H1 (cell line): Measurements from ENCODE around the gene LTBP1. TPM values are rescaled to one million over a fixed set of nuclear protein-coding genes. Genes with fewer than 3 reads are reported as not detected.

Source experiments
- CTCF ChIA-PET: fragments of 300-600 bp; sonication (Branson Sonifier 250); formaldehyde crosslinking; loops from one replicate; lab custom pipeline; 2021; ENCODE audit not compliant: partially characterized antibody; lab: Charles Lee
- POLR2A ChIA-PET: fragments of 300-600 bp; sonication (Branson Sonifier 250); formaldehyde crosslinking; loops from one replicate; lab custom pipeline; 2021; ENCODE audit warnings: inconsistent platforms; ENCODE audit not compliant: partially characterized antibody; lab: Charles Lee
- DNase-seq, 2 experiments: peaks; one replicate each; pipeline versions ENCODE4 v3.0.0 to v3.0.0-alpha.2; 2010 to 2022; ENCODE audit warnings: low spot score in 2 of 2, low read depth in 1 of 2, mixed read lengths in 1 of 2
- FAIRE-seq: peaks from 2 replicates; lab custom pipeline; 2011; peaks lifted over from hg19 to GRCh38; lab: Jason Lieb, UNC
- H2AFZ ChIP-seq: 2 replicates; pipeline ENCODE4 v1.8.1; 2012; ENCODE audit warnings: low read length, inconsistent platforms
- H2AK5ac ChIP-seq: 2 replicates; pipeline ENCODE4 v1.6.1; 2013; ENCODE audit warnings: low read depth, low read length
- H2BK120ac ChIP-seq: replicated peaks from 2 replicates; pipeline ENCODE3; 2013; ENCODE audit warnings: low read depth, low read length, inconsistent platforms
- H2BK12ac ChIP-seq: 2 replicates; pipeline ENCODE4 v1.6.1; 2013; ENCODE audit warnings: low read depth, low read length
- H2BK15ac ChIP-seq: 2 replicates; pipeline ENCODE4 v1.6.1; 2013; ENCODE audit warnings: low read length
- H2BK20ac ChIP-seq: 2 replicates; pipeline ENCODE4 v1.6.1; 2013; ENCODE audit warnings: low read length
- H2BK5ac ChIP-seq: 2 replicates; pipeline ENCODE4 v1.6.1; 2013; ENCODE audit warnings: low read depth, low read length
- H3K14ac ChIP-seq: 2 replicates; pipeline ENCODE4 v1.6.1; 2013; ENCODE audit warnings: inconsistent platforms; ENCODE audit not compliant: insufficient read length
- H3K18ac ChIP-seq: 2 replicates; pipeline ENCODE4 v1.6.1; 2013; ENCODE audit warnings: low read length; ENCODE audit errors: extremely low read depth
- H3K23ac ChIP-seq: 2 replicates; pipeline ENCODE4 v1.6.1; 2013; ENCODE audit warnings: inconsistent platforms; ENCODE audit not compliant: insufficient read length
- H3K23me2 ChIP-seq: 2 replicates; pipeline ENCODE4 v1.6.1; 2013; ENCODE audit warnings: low read depth, low read length
- H3K27ac ChIP-seq: 2 replicates; pipeline ENCODE4 v1.6.1; 2011; ENCODE audit warnings: low read depth, low read length, inconsistent platforms
- H3K27me3 ChIP-seq, 4 experiments: replicated peaks in 1 of 4; 1 replicate in 1 of 4; 2 replicates in 3 of 4; pipeline versions ENCODE4 v1.6.1 to v1.8.1; 2011 to 2013; ENCODE audit warnings: low read length in 3 of 4, mild to moderate bottlenecking in 3 of 4, inconsistent platforms in 2 of 4, mixed read lengths in 2 of 4, moderate library complexity in 1 of 4; ENCODE audit not compliant: control insufficient read depth in 3 of 4, insufficient read depth in 3 of 4; ENCODE audit errors: extremely low read depth in 1 of 4
- H3K36me3 ChIP-seq, 4 experiments: 2 replicates each; pipeline versions ENCODE4 v1.6.1 to v1.8.1; 2011 to 2013; ENCODE audit warnings: mild to moderate bottlenecking in 4 of 4, low read length in 3 of 4, moderate library complexity in 2 of 4, control low read depth in 1 of 4, inconsistent platforms in 1 of 4; ENCODE audit not compliant: insufficient read depth in 4 of 4, control insufficient read depth in 2 of 4
- H3K4ac ChIP-seq: replicated peaks from 2 replicates; pipeline ENCODE3; 2013; ENCODE audit warnings: low read length, low read depth, mixed read lengths, inconsistent platforms; ENCODE audit not compliant: insufficient read length
- H3K4me1 ChIP-seq, 4 experiments: replicated peaks in 1 of 4; 1 replicate in 1 of 4; 2 replicates in 3 of 4; pipeline versions ENCODE4 v1.6.1 to v1.8.1; 2011 to 2013; ENCODE audit warnings: low read length in 3 of 4, inconsistent platforms in 2 of 4, mixed read lengths in 1 of 4; ENCODE audit not compliant: insufficient read depth in 4 of 4, control insufficient read depth in 3 of 4
- H3K4me2 ChIP-seq, 2 experiments: 2 replicates each; pipeline versions ENCODE4 v1.6.1 to v1.8.1; 2011 to 2013; ENCODE audit warnings: low read depth in 2 of 2, low read length in 2 of 2, control low read depth in 1 of 2, inconsistent platforms in 1 of 2, mild to moderate bottlenecking in 1 of 2; ENCODE audit not compliant: insufficient read depth in 1 of 2
- H3K4me3 ChIP-seq, 4 experiments: fragments of 200-600, 300-600 bp in 1 of 4; sonication (generic), shearing (Covaris generic), sonication (Bioruptor Twin) in 1 of 4; 2 replicates each; pipeline versions ENCODE4 v1.5.1 to v1.8.1; 2011 to 2016; ENCODE audit warnings: low read length in 4 of 4, low read depth in 3 of 4, control low read depth in 2 of 4, inconsistent platforms in 2 of 4, mild to moderate bottlenecking in 2 of 4, mixed read lengths in 1 of 4, moderate library complexity in 1 of 4; ENCODE audit not compliant: insufficient read depth in 2 of 4; ENCODE audit errors: extremely low read depth in 1 of 4
- H3K56ac ChIP-seq: replicated peaks from 2 replicates; pipeline ENCODE3; 2013; ENCODE audit warnings: low read depth, mild to moderate bottlenecking, mixed read lengths, low read length, inconsistent platforms; ENCODE audit not compliant: insufficient read length
- H3K79me1 ChIP-seq: 2 replicates; pipeline ENCODE4 v1.6.1; 2013; ENCODE audit warnings: low read depth, low read length, control low read depth
- H3K79me2 ChIP-seq, 2 experiments: 2 replicates each; pipeline versions ENCODE4 v1.6.1 to v1.8.1; 2012 to 2013; ENCODE audit warnings: low read length in 2 of 2, mild to moderate bottlenecking in 2 of 2, inconsistent platforms in 1 of 2; ENCODE audit not compliant: insufficient read depth in 2 of 2, control insufficient read depth in 1 of 2
- H3K9ac ChIP-seq, 4 experiments: replicated peaks in 1 of 4; 1 replicate in 1 of 4; 2 replicates in 3 of 4; pipeline versions ENCODE4 v1.6.1 to v1.8.1; 2011 to 2013; ENCODE audit warnings: low read depth in 3 of 4, low read length in 3 of 4, control low read depth in 2 of 4, mild to moderate bottlenecking in 2 of 4, moderate library complexity in 2 of 4, inconsistent platforms in 1 of 4; ENCODE audit errors: extremely low read depth in 1 of 4
- H3K9me3 ChIP-seq, 2 experiments: 2 replicates each; pipeline versions ENCODE4 v1.6.1 to v1.8.1; 2012 to 2013; ENCODE audit warnings: mild to moderate bottlenecking in 2 of 2, moderate library complexity in 2 of 2, control low read depth in 1 of 2, inconsistent platforms in 1 of 2, low read depth in 1 of 2, low read length in 1 of 2, mixed read lengths in 1 of 2; ENCODE audit not compliant: insufficient read depth in 2 of 2
- H4K20me1 ChIP-seq, 2 experiments: replicated peaks in 1 of 2; 2 replicates each; pipeline versions ENCODE3 to v1.8.1; 2011 to 2013; ENCODE audit warnings: inconsistent platforms in 2 of 2, low read length in 2 of 2, mild to moderate bottlenecking in 1 of 2; ENCODE audit not compliant: insufficient read depth in 2 of 2, control insufficient read depth in 1 of 2
- H4K5ac ChIP-seq: 2 replicates; pipeline ENCODE4 v1.6.1; 2013; ENCODE audit warnings: low read length, low read depth, mixed read lengths, inconsistent platforms; ENCODE audit not compliant: insufficient read length
- H4K8ac ChIP-seq: 2 replicates; pipeline ENCODE4 v1.8.0; 2013; ENCODE audit warnings: mild to moderate bottlenecking, moderate library complexity, low read length, inconsistent platforms; ENCODE audit not compliant: insufficient read depth; ENCODE audit errors: extremely low read depth
- H4K91ac ChIP-seq: replicated peaks from 2 replicates; pipeline ENCODE3; 2013; ENCODE audit warnings: low read length, mixed read lengths, inconsistent platforms; ENCODE audit not compliant: insufficient read length
- CEBPB ChIP-seq: IDR thresholded peaks from 2 replicates; pipeline ENCODE4 v1.6.1; 2012; ENCODE audit warnings: low read depth, low read length
- CHD2 ChIP-seq: IDR thresholded peaks from 2 replicates; pipeline ENCODE4 v1.6.1; 2012; ENCODE audit warnings: low read length, improper control_type of control experiment
- FOSL1 ChIP-seq: IDR thresholded peaks from 2 replicates; pipeline ENCODE4 v1.6.1; 2011; ENCODE audit warnings: mild to moderate bottlenecking, low read depth, low read length, moderate library complexity; ENCODE audit not compliant: insufficient read depth
- GABPA ChIP-seq: IDR thresholded peaks from 2 replicates; pipeline ENCODE4 v1.6.1; 2011; ENCODE audit warnings: mild to moderate bottlenecking, low read length, moderate library complexity, borderline replicate concordance; ENCODE audit not compliant: insufficient read depth
- HDAC6 ChIP-seq: IDR thresholded peaks from one replicate; pipeline ENCODE4 v1.7.1; 2012; ENCODE audit warnings: low read depth, mild to moderate bottlenecking, inconsistent platforms, low read length, moderate library complexity
- JUN ChIP-seq: IDR thresholded peaks from 2 replicates; pipeline ENCODE4 v1.6.1; 2011; ENCODE audit warnings: low read depth, mild to moderate bottlenecking, improper control_type of control experiment, low read length
- MAFK ChIP-seq: IDR thresholded peaks from 2 replicates; pipeline ENCODE4 v1.6.1; 2012; ENCODE audit warnings: low read depth, mild to moderate bottlenecking, improper control_type of control experiment, low read length
- MAX ChIP-seq: IDR thresholded peaks from 2 replicates; pipeline ENCODE4 v1.6.1; 2012; ENCODE audit warnings: inconsistent platforms
- NANOG ChIP-seq: IDR thresholded peaks from 2 replicates; pipeline ENCODE4 v1.6.1; 2011; ENCODE audit warnings: low read length, low read depth, mild to moderate bottlenecking, inconsistent platforms; ENCODE audit not compliant: insufficient read depth, poor library complexity, severe bottlenecking
- PHF8 ChIP-seq: fragments of 200-600 bp; sonication (generic); conservative IDR thresholded peaks from 2 replicates; pipeline ENCODE4 v1.7.1; 2012; ENCODE audit warnings: low read depth, mild to moderate bottlenecking, inconsistent platforms, low read length, moderate library complexity
- RBBP5 ChIP-seq: IDR thresholded peaks from 2 replicates; pipeline ENCODE4 v1.7.1; 2012; ENCODE audit warnings: low read depth, mild to moderate bottlenecking, inconsistent platforms, low read length, moderate library complexity, borderline replicate concordance
- SRF ChIP-seq: IDR thresholded peaks from 2 replicates; pipeline ENCODE4 v1.6.1; 2011; ENCODE audit warnings: mild to moderate bottlenecking, low read depth, low read length, moderate library complexity
- TBP ChIP-seq: IDR thresholded peaks from 2 replicates; pipeline ENCODE4 v1.6.1; 2011; ENCODE audit warnings: low read depth, low read length, improper control_type of control experiment
- WGBS, 2 experiments: shearing (Covaris generic) in 1 of 2; methylation state at CpG; one replicate each; pipeline versions ENCODE4 v1.1.6 to v1.1.7; 2013 to 2015; ENCODE audit warnings: low lambda C conversion rate in 2 of 2, mixed read lengths in 2 of 2, inconsistent platforms in 1 of 2, low coverage in 1 of 2, missing lambda C conversion rate in 1 of 2; ENCODE audit not compliant: insufficient replicate concordance in 2 of 2, insufficient coverage in 1 of 2, insufficient read length in 1 of 2; ENCODE audit errors: extremely low coverage in 1 of 2, missing lambda C conversion rate in 1 of 2; 5-methylcytosine and 5-hydroxymethylcytosine counted together
- polyA plus RNA-seq, 7 experiments: library from polyadenylated mRNA; depleted of rRNA in 3 of 7; stranded (reverse) in 5 of 7; unstranded in 2 of 7; fragments of >200 nt in 5 of 7; fragments of 200-250 nt in 2 of 7; gene quantifications; 1 replicate in 5 of 7; 2 replicates in 1 of 7; 4 replicates in 1 of 7; pipeline versions ENCODE4 v1.2.1 to v1.2.3, GENCODE V29; 2011 to 2013; ENCODE audit warnings: missing spikeins in 2 of 7, mixed read lengths in 2 of 7
- total RNA-seq: library from RNA; stranded (reverse); fragmentation: NEBNext Ultra II Directional; extraction: Animal tissue kit (Norgen Biotek cat#: 25700); gene quantifications from 2 replicates; pipeline ENCODE4 v1.2.1, GENCODE V29; 2021

The LTBP1 gene
- total and polyA plus RNA-seq, 2 of the 8 experiments (the other 6 are each of a cell fraction or from before 2014, with no cell fraction given): 15.4 to 24.7 TPM

- no peak overlapping the region for H3K4me2 ChIP-seq
- H4K5ac ChIP-seq: no peak overlapping the region
- no peak overlapping the region for H3K18ac ChIP-seq
- H3K36me3 ChIP-seq: no peaks in the 10 kb centered on the region
- no peaks in the 10 kb centered on the region for H3K79me1 ChIP-seq
- H2AK5ac ChIP-seq: no peak overlapping the region
- H3K79me2 ChIP-seq: no peaks in the 10 kb centered on the region
- H3K14ac ChIP-seq: no peak overlapping the region
- H2BK15ac ChIP-seq: no peak overlapping the region
- DNase-seq: no peak
- no peaks in the 10 kb centered on the region for H3K27me3 ChIP-seq
- 91% methylated on average over 12 of the region's 12 CpGs; no CpG with 5 or more reads in 1 of the 2 experiments for WGBS, 2 experiments
- no peak overlapping the region for H3K27ac ChIP-seq
- no peak overlapping the region for H3K56ac ChIP-seq
- H3K4me1 ChIP-seq: no peaks in the 10 kb centered on the region
- CTCF ChIA-PET: interaction anchor here (0.6 kb wide), 1 partner anchor 72 kb away, joined by 5 read pairs; no protein-coding TSS in a partner anchor
- no peak overlapping the region for H3K4me3 ChIP-seq
- POLR2A ChIA-PET: no interaction called here
- no peak overlapping the region for H3K23ac ChIP-seq
- no peak overlapping the region for H2BK120ac ChIP-seq
- peak overlapping the region; percentile 92; the same call in 1 of the 2 replicates for H2AFZ ChIP-seq
- no peaks in the 10 kb centered on the region for H3K9me3 ChIP-seq
- no peak overlapping the region for H2BK12ac ChIP-seq
- no peaks in the 10 kb centered on the region for H4K20me1 ChIP-seq
- H2BK5ac ChIP-seq: no peak overlapping the region
- H3K23me2 ChIP-seq: no peaks in the 10 kb centered on the region
- no peak overlapping the region for H3K4ac ChIP-seq
- no peak for FAIRE-seq
- no peak overlapping the region for H2BK20ac ChIP-seq
- no peak overlapping the region for H4K8ac ChIP-seq
- no peak overlapping the region for H3K9ac ChIP-seq
- no peak overlapping the region for H4K91ac ChIP-seq
- no peak for TF ChIP-seq GABPA
- no peak for TF ChIP-seq MAX
- TF ChIP-seq CHD2: no peak
- no peak for TF ChIP-seq NANOG
- TF ChIP-seq PHF8: no peak
- no peak for TF ChIP-seq SRF
- TF ChIP-seq JUN: no peak
- TF ChIP-seq TBP: no peak
- TF ChIP-seq MAFK: no peak
- TF ChIP-seq RBBP5: no peak
- TF ChIP-seq CEBPB: no peak
- TF ChIP-seq FOSL1: no peak
- TF ChIP-seq HDAC6: no peak
These were observed 46.3 kb upstream of the LTBP1 start for GRCh38 chr2:32900246-32900973.
